ENCODE results near the gene CYP4Z1.
"Not testable (repeated sequence)": the region's sequence is repeated elsewhere in the genome, so short reads cannot be mapped to it uniquely, and the experiment has no call there.

Gene CYP4Z1

GRCh38 chr1:47128221-47128620, 61.2 kb downstream of the CYP4Z1 start:
- no peak for DNase-seq (ENCODE audit: low read depth in 2 of 3, low spot score in 2 of 3)

GRCh38 chr1:47128854-47129253, 61.8 kb downstream of the CYP4Z1 start:
- not testable (repeated sequence) for DNase-seq (ENCODE audit: low read depth in 2 of 3, low spot score in 2 of 3)

GRCh38 chr1:47129489-47130230, 62.6 kb downstream of the CYP4Z1 start:
- not testable (repeated sequence) for DNase-seq (ENCODE audit: low read depth in 2 of 3, low spot score in 2 of 3)

- not testable (repeated sequence) for DNase-seq (ENCODE audit: low read depth in 2 of 3, low spot score in 2 of 3)
Measured at GRCh38 chr1:47132665-47133064, 65.6 kb downstream of the CYP4Z1 start.

GRCh38 chr1:47137198-47137597, 70.2 kb downstream of the CYP4Z1 start, which contains the start of gene CYP4A22:
Gene CYP4A22 (plus strand): TSS chr1:47137441. CDS start chr1:47137486, 45 bp downstream.
- no peak for DNase-seq (ENCODE audit: low read depth in 2 of 3, low spot score in 2 of 3)

GRCh38 chr1:47137925-47138615, 71.0 kb downstream of the CYP4Z1 start:
- DNase-seq (ENCODE audit: low read depth in 2 of 3, low spot score in 2 of 3), result no peak

- DNase-seq (ENCODE audit: low read depth in 2 of 3, low spot score in 2 of 3), result not testable (repeated sequence)
Measured at GRCh38 chr1:47140358-47140757, 73.3 kb downstream of the CYP4Z1 start.

GRCh38 chr1:47143654-47144053, 76.6 kb downstream of the CYP4Z1 start:
- not testable (repeated sequence) for DNase-seq (ENCODE audit: low read depth in 2 of 3, low spot score in 2 of 3)

GRCh38 chr1:47146495-47146894, 79.5 kb downstream of the CYP4Z1 start:
- DNase-seq (ENCODE audit: low read depth in 2 of 3, low spot score in 2 of 3), result not testable (repeated sequence)

- no peak for DNase-seq (ENCODE audit: low read depth in 2 of 3, low spot score in 2 of 3)
Measured at GRCh38 chr1:47147047-47147785, 80.2 kb downstream of the CYP4Z1 start.

- not testable (repeated sequence) for DNase-seq (ENCODE audit: low read depth in 2 of 3, low spot score in 2 of 3)
Measured at GRCh38 chr1:47149162-47149561, 82.1 kb downstream of the CYP4Z1 start.

GRCh38 chr1:47156457-47156856, 89.4 kb downstream of the CYP4Z1 start:
- not testable (repeated sequence) for DNase-seq (ENCODE audit: low read depth in 2 of 3, low spot score in 2 of 3)

- DNase-seq (ENCODE audit: low read depth in 2 of 3, low spot score in 2 of 3), result not testable (repeated sequence)
Measured at GRCh38 chr1:47157957-47158356, 90.9 kb downstream of the CYP4Z1 start.

GRCh38 chr1:47160716-47161115, 93.7 kb downstream of the CYP4Z1 start:
- no peak for DNase-seq (ENCODE audit: low read depth in 2 of 3, low spot score in 2 of 3)

- no peak for DNase-seq (ENCODE audit: low read depth in 2 of 3, low spot score in 2 of 3)
Measured at GRCh38 chr1:47161298-47162040, 94.4 kb downstream of the CYP4Z1 start.

GRCh38 chr1:47164552-47164951, 97.5 kb downstream of the CYP4Z1 start:
- DNase-seq (ENCODE audit: low read depth in 2 of 3, low spot score in 2 of 3), result no peak
